PC-3 (cell line): ENCODE data around the gene GCM1. TPM values are rescaled to one million over a fixed set of nuclear protein-coding genes. Genes with fewer than 3 reads are reported as not detected.

Source experiments
- ATAC-seq: fragments of 200-7000 bp; cut with Tn5 transposase; 2 replicates; pipeline ENCODE4 v1.9.1; 2020; ENCODE audit warnings: mild to moderate bottlenecking, moderate library complexity
- BruUV-seq: library from RNA; stranded (reverse); fragments of 400-500 nt; replicated peaks from 2 replicates; lab custom pipeline; 2021; lab: Mats Ljungman, UMichigan
- CTCF ChIA-PET: fragments of 300-600 bp; sonication (Branson Sonifier 250); formaldehyde crosslinking; loops from one replicate; lab custom pipeline; 2022; ENCODE audit warnings: antibody characterized with exemption; lab: Charles Lee
- POLR2A ChIA-PET: fragments of 300-600 bp; sonication (Branson Sonifier 250); formaldehyde crosslinking; loops from one replicate; lab custom pipeline; 2022; ENCODE audit warnings: antibody characterized with exemption; ENCODE audit not compliant: unreplicated experiment; lab: Charles Lee
- DNase-seq: peaks from one replicate; pipeline ENCODE4 v3.0.0-alpha.2; 2015
- H2AFZ ChIP-seq: fragments of 300-600 bp; sonication (generic); 2 replicates; pipeline ENCODE4 v1.6.0; 2016; ENCODE audit warnings: antibody characterized with exemption, low read length
- H3F3A ChIP-seq: fragments of 300-600 bp; sonication (generic); one replicate; pipeline ENCODE4 v1.6.0; 2017; ENCODE audit warnings: antibody characterized with exemption, low read length, control low read depth, mild to moderate bottlenecking; ENCODE audit not compliant: unreplicated experiment
- H3K27ac ChIP-seq: fragments of 300-600 bp; sonication (generic); 2 replicates; pipeline ENCODE4 v1.5.1; 2016; ENCODE audit warnings: mild to moderate bottlenecking, low read length
- H3K27me3 ChIP-seq: fragments of 300-600 bp; sonication (generic); 2 replicates; pipeline ENCODE4 v1.6.1; 2016; ENCODE audit warnings: low read length, mixed read lengths
- H3K36me3 ChIP-seq: fragments of 300-600 bp; sonication (generic); 2 replicates; pipeline ENCODE4 v1.6.1; 2016; ENCODE audit warnings: low read depth, mixed run types, low read length, mixed read lengths
- H3K4me1 ChIP-seq: fragments of 300-600 bp; sonication (generic); 2 replicates; pipeline ENCODE4 v1.5.1; 2016; ENCODE audit warnings: low read length; ENCODE audit not compliant: insufficient read depth
- H3K4me2 ChIP-seq: fragments of 300-600 bp; sonication (generic); 2 replicates; pipeline ENCODE4 v1.6.0; 2016; ENCODE audit warnings: low read length
- H3K4me3 ChIP-seq: fragments of 300-600 bp; sonication (generic); 2 replicates; pipeline ENCODE4 v1.5.1; 2016; ENCODE audit warnings: mild to moderate bottlenecking, low read length, mixed read lengths
- H3K79me2 ChIP-seq: fragments of 300-600 bp; sonication (generic); 2 replicates; pipeline ENCODE4 v1.6.1; 2017; ENCODE audit warnings: low read length, mixed read lengths
- H3K9ac ChIP-seq: fragments of 300-600 bp; sonication (generic); 2 replicates; pipeline ENCODE4 v1.6.0; 2016; ENCODE audit warnings: mild to moderate bottlenecking, low read length
- H3K9me2 ChIP-seq: fragments of 300-600 bp; sonication (generic); replicated peaks from 2 replicates; pipeline ENCODE4 v1.6.1; 2016; ENCODE audit warnings: mixed run types, low read length, mixed read lengths
- H3K9me3 ChIP-seq: fragments of 300-600 bp; sonication (generic); 2 replicates; pipeline ENCODE4 v1.6.1; 2016; ENCODE audit warnings: low read length, mixed read lengths
- H4K20me1 ChIP-seq: fragments of 300-600 bp; sonication (generic); 2 replicates; pipeline ENCODE4 v1.6.1; 2016; ENCODE audit warnings: low read length, mixed read lengths
- EZH2 ChIP-seq: fragments of 300-600 bp; sonication (generic); IDR thresholded peaks from one replicate; pipeline ENCODE4 v1.6.1; 2017; ENCODE audit warnings: antibody characterized with exemption, mild to moderate bottlenecking, low read length; ENCODE audit not compliant: unreplicated experiment
- EZH2phosphoT487 ChIP-seq: fragments of 300-600 bp; sonication (generic); IDR thresholded peaks from 2 replicates; pipeline ENCODE4 v1.6.1; 2018; ENCODE audit warnings: mild to moderate bottlenecking, antibody characterized with exemption, low read length, borderline replicate concordance
- intact Hi-C: fragments of 100-400 bp; cut with micrococcal nuclease; formaldehyde crosslinking; loops from 2 replicates; pipeline ENCODE4 v1.9.0; 2023
- total RNA-seq: library from RNA; depleted of rRNA; stranded (reverse); fragments of >200 nt; gene quantifications from 2 replicates; pipeline ENCODE4 v1.2.3, GENCODE V29; 2014
- TF ChIP-seq, protein P1 (sequence below): fragments of 300-600 bp; sonication (generic); conservative IDR thresholded peaks from 2 replicates; pipeline ENCODE4 v1.5.1; 2017; ENCODE audit warnings: antibody characterized with exemption, low read depth, mild to moderate bottlenecking, low read length

Gene GCM1
- total RNA-seq, 1 experiment from 2014 or later = not detected

- TF ChIP-seq EZH2phosphoT487 (no peak), EZH2 (no peak)
- TF ChIP-seq, protein P1, sequence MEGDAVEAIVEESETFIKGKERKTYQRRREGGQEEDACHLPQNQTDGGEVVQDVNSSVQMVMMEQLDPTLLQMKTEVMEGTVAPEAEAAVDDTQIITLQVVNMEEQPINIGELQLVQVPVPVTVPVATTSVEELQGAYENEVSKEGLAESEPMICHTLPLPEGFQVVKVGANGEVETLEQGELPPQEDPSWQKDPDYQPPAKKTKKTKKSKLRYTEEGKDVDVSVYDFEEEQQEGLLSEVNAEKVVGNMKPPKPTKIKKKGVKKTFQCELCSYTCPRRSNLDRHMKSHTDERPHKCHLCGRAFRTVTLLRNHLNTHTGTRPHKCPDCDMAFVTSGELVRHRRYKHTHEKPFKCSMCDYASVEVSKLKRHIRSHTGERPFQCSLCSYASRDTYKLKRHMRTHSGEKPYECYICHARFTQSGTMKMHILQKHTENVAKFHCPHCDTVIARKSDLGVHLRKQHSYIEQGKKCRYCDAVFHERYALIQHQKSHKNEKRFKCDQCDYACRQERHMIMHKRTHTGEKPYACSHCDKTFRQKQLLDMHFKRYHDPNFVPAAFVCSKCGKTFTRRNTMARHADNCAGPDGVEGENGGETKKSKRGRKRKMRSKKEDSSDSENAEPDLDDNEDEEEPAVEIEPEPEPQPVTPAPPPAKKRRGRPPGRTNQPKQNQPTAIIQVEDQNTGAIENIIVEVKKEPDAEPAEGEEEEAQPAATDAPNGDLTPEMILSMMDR = no peak
- Histone ChIP-seq H2AFZ (no peak overlapping the region), H3K27me3 (no peaks in the 10 kb centered on the region), H3F3A (no peaks in the 10 kb centered on the region), H3K4me3 (no peak overlapping the region), H4K20me1 (no peaks in the 10 kb centered on the region), H3K9me3 (no peaks in the 10 kb centered on the region), H3K36me3 (no peaks in the 10 kb centered on the region), H3K4me1 (no peaks in the 10 kb centered on the region), H3K9me2 (no peaks in the 10 kb centered on the region), H3K79me2 (no peaks in the 10 kb centered on the region), H3K9ac (no peak overlapping the region), H3K27ac (no peak overlapping the region), H3K4me2 (no peak overlapping the region)
- CTCF ChIA-PET = no interaction called here
- intact Hi-C loops = no loop called here
- POLR2A ChIA-PET = no interaction called here
- ATAC-seq (no peak), DNase-seq (no peak)
- BruUV-seq = no TSS peak
Measured at GRCh38 chr6:53133961-53134360, 14.7 kb downstream of the GCM1 start.

DNA sequence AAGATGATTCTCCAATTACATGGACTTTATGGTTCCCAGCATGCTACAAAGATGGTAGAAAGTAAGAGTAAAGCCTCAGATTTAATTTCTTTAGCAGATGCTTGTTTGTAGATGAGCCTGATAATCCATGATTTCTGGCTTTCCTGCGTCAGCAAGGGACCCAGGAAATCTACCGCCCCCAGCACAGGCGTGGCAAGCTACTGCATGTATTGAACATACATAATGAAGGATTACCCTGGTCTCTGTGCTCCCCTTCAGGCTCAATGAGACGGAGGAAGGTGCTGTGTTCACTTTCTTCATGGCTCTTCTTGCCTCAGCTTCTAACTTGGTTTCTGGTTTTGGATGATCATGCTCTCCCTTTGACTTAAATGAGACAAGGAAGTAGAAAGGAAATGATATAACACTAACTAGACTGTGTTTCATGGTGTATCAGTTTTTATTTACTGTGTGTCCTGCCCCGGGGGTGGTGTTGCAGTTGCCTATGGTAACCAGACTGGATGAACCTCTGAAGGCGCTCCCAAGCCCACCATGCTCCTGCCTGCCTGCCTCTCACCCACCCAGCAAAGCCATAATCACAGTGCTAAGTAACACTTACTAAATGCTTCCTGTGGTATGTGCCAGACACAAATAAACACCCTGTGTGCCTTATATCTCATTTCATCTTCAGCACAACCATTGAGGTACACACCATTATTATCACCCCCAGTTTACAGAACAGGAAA lies 17.9 kb downstream of the GCM1 start:
- H3K9me2 ChIP-seq = no peaks in the 10 kb centered on the region
- no TSS peak for BruUV-seq
- H3K9me3 ChIP-seq = no peaks in the 10 kb centered on the region
- no peak for ATAC-seq
- H3K36me3 ChIP-seq = no peaks in the 10 kb centered on the region
- H4K20me1 ChIP-seq = no peaks in the 10 kb centered on the region
- no peaks in the 10 kb centered on the region for H3K27me3 ChIP-seq
- no peaks in the 10 kb centered on the region for H3F3A ChIP-seq
- DNase-seq = no peak
- CTCF ChIA-PET = no interaction called here
- TF ChIP-seq EZH2 = no peak
- no peak overlapping the region for H2AFZ ChIP-seq
- intact Hi-C loops = no loop called here
- no peaks in the 10 kb centered on the region for H3K79me2 ChIP-seq
- H3K4me1 ChIP-seq = no peaks in the 10 kb centered on the region
- no peak overlapping the region for H3K4me2 ChIP-seq
- no peak overlapping the region for H3K4me3 ChIP-seq
- no peak overlapping the region for H3K27ac ChIP-seq
- POLR2A ChIA-PET = no interaction called here
- H3K9ac ChIP-seq = no peak overlapping the region

- TF ChIP-seq EZH2 (no peak), EZH2phosphoT487 (no peak)
- TF ChIP-seq, protein P1 = no peak
- H3K9ac ChIP-seq = no peak overlapping the region
- intact Hi-C loops = no loop called here
- H3K9me3 ChIP-seq = no peaks in the 10 kb centered on the region
- DNase-seq = no peak
- H4K20me1 ChIP-seq = no peaks in the 10 kb centered on the region
- no TSS peak for BruUV-seq
- no peak overlapping the region for H3K4me2 ChIP-seq
- ChIA-PET CTCF (no interaction called here), POLR2A (no interaction called here)
- no peaks in the 10 kb centered on the region for H3K36me3 ChIP-seq
- no peaks in the 10 kb centered on the region for H3K9me2 ChIP-seq
- no peak for ATAC-seq
- no peak overlapping the region for H3K4me3 ChIP-seq
- H2AFZ ChIP-seq = no peak overlapping the region
- no peak overlapping the region for H3K27ac ChIP-seq
- no peaks in the 10 kb centered on the region for H3F3A ChIP-seq
- no peaks in the 10 kb centered on the region for H3K4me1 ChIP-seq
- no peaks in the 10 kb centered on the region for H3K79me2 ChIP-seq
- H3K27me3 ChIP-seq = no peaks in the 10 kb centered on the region
Measured at GRCh38 chr6:53128842-53129241, 19.8 kb downstream of the GCM1 start.
